GM12865 (cell line): ENCODE measurements around the gene NECAP2.
A peak's percentile ranks its signal among the peaks of the same experiment; 100 is the strongest.

Source experiments
- DNase-seq: peaks from one replicate; pipeline ENCODE4 v3.0.0; 2010; ENCODE audit warnings: low read depth
- H3K4me3 ChIP-seq: 2 replicates; pipeline ENCODE4 v1.5.1; 2011; ENCODE audit warnings: mild to moderate bottlenecking, low read depth, low read length, control low read depth
- TF ChIP-seq, protein P1 (sequence below): IDR thresholded peaks from 2 replicates; pipeline ENCODE4 v1.5.1; 2011; ENCODE audit warnings: low read length, control low read depth, low read depth, inconsistent platforms; ENCODE audit not compliant: insufficient read depth; ENCODE audit errors: missing control alignments

Gene NECAP2

GRCh38 chr1:16440131-16440469 is 424 bp upstream of the NECAP2 start:
- TF ChIP-seq, protein P1, sequence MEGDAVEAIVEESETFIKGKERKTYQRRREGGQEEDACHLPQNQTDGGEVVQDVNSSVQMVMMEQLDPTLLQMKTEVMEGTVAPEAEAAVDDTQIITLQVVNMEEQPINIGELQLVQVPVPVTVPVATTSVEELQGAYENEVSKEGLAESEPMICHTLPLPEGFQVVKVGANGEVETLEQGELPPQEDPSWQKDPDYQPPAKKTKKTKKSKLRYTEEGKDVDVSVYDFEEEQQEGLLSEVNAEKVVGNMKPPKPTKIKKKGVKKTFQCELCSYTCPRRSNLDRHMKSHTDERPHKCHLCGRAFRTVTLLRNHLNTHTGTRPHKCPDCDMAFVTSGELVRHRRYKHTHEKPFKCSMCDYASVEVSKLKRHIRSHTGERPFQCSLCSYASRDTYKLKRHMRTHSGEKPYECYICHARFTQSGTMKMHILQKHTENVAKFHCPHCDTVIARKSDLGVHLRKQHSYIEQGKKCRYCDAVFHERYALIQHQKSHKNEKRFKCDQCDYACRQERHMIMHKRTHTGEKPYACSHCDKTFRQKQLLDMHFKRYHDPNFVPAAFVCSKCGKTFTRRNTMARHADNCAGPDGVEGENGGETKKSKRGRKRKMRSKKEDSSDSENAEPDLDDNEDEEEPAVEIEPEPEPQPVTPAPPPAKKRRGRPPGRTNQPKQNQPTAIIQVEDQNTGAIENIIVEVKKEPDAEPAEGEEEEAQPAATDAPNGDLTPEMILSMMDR = no peak
- no peak for DNase-seq
- H3K4me3 ChIP-seq = peak overlapping the region; percentile 43

DNA sequence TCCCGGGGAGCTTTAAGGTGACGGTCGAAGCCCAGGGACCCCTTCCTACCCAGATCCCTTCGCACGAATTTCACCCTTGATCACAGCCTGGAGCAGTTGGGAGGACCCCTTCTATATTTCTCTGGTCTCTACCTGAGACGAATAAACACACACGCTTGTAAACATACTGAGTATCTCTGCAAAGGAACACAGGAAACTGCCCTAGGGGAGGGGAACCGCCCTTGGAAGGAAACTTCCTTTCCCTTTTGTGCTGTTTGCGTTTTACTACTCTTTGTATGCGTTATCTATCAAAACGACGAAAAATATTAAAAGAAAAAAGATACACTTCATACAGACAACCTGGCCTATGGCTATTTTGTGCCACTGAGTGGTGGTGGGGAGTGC is 750 bp downstream of the NECAP2 start:
- peak overlapping the region; percentile 96 for H3K4me3 ChIP-seq
- DNase-seq = no peak
- TF ChIP-seq, protein P1 = no peak

GRCh38 chr1:16442265-16442664 is 1.7 kb downstream of the NECAP2 start:
- TF ChIP-seq, protein P1 = no peak
- peak; percentile 58 for DNase-seq
- H3K4me3 ChIP-seq = peak overlapping the region; percentile 96

DNA sequence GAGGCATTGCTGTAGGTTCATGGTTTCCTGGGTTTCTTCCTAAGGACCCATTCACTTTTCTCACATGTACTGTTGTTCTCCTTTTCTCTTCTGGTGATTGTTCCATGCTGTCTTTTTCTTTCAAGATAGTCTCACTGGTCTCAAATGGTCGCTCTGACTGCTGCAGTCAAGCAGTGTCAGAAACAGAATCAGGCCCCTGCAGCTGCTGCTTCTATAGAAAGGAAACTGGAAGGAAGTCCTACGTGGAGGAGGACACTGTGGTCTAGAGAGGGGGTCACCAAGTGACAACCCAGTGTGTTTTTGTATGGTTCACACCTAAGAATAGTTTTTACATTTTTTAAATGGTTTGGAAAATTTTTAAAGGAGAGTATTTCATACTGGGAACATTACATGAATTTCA is 2.4 kb downstream of the NECAP2 start:
- TF ChIP-seq, protein P1 = no peak
- peak overlapping the region; percentile 96 for H3K4me3 ChIP-seq
- peak; percentile 25 for DNase-seq

DNA sequence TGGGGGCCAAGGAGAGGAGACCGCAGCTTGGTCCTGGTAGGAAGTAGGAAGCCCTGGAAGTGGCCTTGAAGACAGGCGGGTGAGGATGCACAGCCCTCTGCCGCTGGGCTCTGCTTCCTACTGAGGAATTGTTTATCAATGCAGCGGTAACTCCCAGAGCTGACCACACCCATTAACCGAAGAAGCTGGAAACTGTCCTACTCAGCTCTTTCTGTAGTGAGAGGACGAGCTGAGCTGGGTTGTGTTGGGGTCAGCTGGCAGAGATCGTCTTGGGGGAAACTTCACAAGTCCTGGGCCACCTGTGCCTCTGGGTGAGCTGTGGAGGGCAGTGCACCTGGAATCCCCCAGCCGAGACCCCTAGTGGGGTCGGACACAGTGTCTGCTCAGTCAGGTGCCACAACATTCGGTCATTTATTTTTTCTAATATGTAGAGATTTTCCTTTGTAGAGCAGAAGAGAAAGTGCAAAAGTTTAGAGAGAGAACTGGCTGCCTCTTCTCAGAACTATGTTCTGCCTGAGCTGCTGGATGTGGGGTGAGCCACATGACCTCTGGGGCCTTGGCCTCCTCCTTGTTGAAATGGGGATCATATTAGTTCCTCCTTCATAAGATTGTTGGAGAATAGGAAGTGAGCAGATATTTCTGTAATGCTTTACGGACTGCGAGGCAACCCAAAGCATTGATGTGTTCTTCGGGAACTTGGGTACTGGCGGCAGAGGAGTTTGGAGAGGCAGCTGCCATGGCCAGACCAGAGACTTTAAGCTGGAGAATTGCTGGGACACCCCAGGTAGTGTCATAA is 3.6 kb downstream of the NECAP2 start:
- H3K4me3 ChIP-seq = no peak overlapping the region
- DNase-seq = no peak
- TF ChIP-seq, protein P1 = no peak

- TF ChIP-seq, protein P1 = no peak
- H3K4me3 ChIP-seq = no peak overlapping the region
- no peak for DNase-seq
Observed at GRCh38 chr1:16445052-16445451, 4.5 kb downstream of the NECAP2 start.

- no peak overlapping the region for H3K4me3 ChIP-seq
- TF ChIP-seq, protein P1 = no peak
- DNase-seq = no peak
Observed at GRCh38 chr1:16446116-16446515, 5.6 kb downstream of the NECAP2 start.
